Right lobe of liver (tissue), 4 donors: ENCODE data around the gene USP48.

ENCODE experiments used
- CTCF ChIP-seq, 4 donors: fragments of 200-600 bp in 3 of 4; fragments of 450-650 bp in 1 of 4; IDR thresholded peaks; one replicate each; pipeline versions ENCODE4 v1.5.1 to v1.8.0; 2016 to 2022; ENCODE audit warnings: antibody characterized with exemption in 4 of 4, mild to moderate bottlenecking in 2 of 4
- POLR2A ChIP-seq: fragments of 450-650 bp; IDR thresholded peaks from one replicate; pipeline ENCODE4 v1.6.1; 2017; ENCODE audit warnings: antibody characterized with exemption, mild to moderate bottlenecking
- donor health status: DM: no; HTN: no; CAD: no.
- donor health status: DM: no; HTN: no; CAD: no.
- donor health status: DM: no; HTN: yes; CAD: no.

DNA sequence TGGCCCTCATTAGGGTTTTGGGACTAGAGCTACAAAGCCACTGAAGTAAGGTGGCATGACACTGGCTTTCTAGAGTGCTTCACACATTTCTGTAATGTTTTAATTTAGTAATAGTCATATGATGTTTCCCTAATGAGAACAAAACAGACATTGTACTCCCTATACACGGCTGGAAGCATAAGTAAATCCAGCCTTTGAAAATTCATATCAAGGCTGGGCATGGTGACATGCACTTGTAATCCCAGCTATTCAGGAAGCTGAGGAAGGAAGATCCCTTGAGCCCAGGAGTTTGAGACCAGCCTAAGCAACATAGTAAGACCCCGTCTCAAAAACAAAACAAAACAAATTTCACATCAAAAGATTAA, 7.4 kb downstream of the USP48 start:
- no peak for TF ChIP-seq CTCF (IDR thresholded peaks at IDR 0.05)
- TF ChIP-seq POLR2A = no peak
